ENCODE data around the gene KDSR.
"Not testable (repeated sequence)": the region's sequence is repeated elsewhere in the genome, so short reads cannot be mapped to it uniquely, and the experiment has no call there.

GRCh38 chr18:63363420-63363819, 3.6 kb downstream of the KDSR start:
- TF ChIP-seq CTCF (IDR thresholded peaks at IDR 0.05 in 8 of 11, conservative IDR thresholded peaks at IDR 0.05 in 3 of 11); POLR2A (IDR thresholded peaks at IDR 0.05): not testable (repeated sequence)
